SJCRH30 (cell line): ENCODE data around the gene CHCHD4. TPM values are rescaled to one million over a fixed set of nuclear protein-coding genes. Genes with fewer than 3 reads are reported as not detected.
"Not testable (repeated sequence)": the region's sequence is repeated elsewhere in the genome, so short reads cannot be mapped to it uniquely, and the experiment has no call there.

ENCODE experiments used
- DNase-seq, 2 experiments: peaks; one replicate each; pipeline ENCODE4 v3.0.0-alpha.2; 2015 to 2020
- H3K27ac ChIP-seq: fragments of 250-450 bp; sonication (Bioruptor Pico); 2 replicates; pipeline ENCODE4 v1.5.1; 2020; ENCODE audit warnings: mild to moderate bottlenecking, moderate library complexity
- H3K27me3 ChIP-seq: fragments of 250-450 bp; sonication (Bioruptor Pico); 2 replicates; pipeline ENCODE4 v1.5.1; 2020; ENCODE audit warnings: mild to moderate bottlenecking, moderate library complexity
- H3K36me3 ChIP-seq: fragments of 250-450 bp; sonication (Bioruptor Pico); 2 replicates; pipeline ENCODE4 v1.5.1; 2020; ENCODE audit warnings: mild to moderate bottlenecking, moderate library complexity
- H3K4me1 ChIP-seq: fragments of 250-450 bp; sonication (Bioruptor Pico); 2 replicates; pipeline ENCODE4 v1.5.1; 2020; ENCODE audit warnings: mild to moderate bottlenecking, moderate library complexity
- H3K4me3 ChIP-seq: fragments of 250-450 bp; sonication (Bioruptor Pico); 2 replicates; pipeline ENCODE4 v1.5.1; 2020; ENCODE audit warnings: mild to moderate bottlenecking, moderate library complexity
- H3K9me3 ChIP-seq: fragments of 250-450 bp; sonication (Bioruptor Pico); replicated peaks from 2 replicates; pipeline ENCODE4 v1.5.1; 2020; ENCODE audit warnings: mild to moderate bottlenecking, moderate library complexity
- total RNA-seq: library from RNA; depleted of rRNA; stranded (reverse); fragments of >200 nt; shearing (Covaris generic); gene quantifications from 2 replicates; pipeline ENCODE4 v1.2.3, GENCODE V29; 2014; rRNA removed

Gene CHCHD4
- total RNA-seq, 1 experiment from 2014 or later, result 27.0 TPM

DNA sequence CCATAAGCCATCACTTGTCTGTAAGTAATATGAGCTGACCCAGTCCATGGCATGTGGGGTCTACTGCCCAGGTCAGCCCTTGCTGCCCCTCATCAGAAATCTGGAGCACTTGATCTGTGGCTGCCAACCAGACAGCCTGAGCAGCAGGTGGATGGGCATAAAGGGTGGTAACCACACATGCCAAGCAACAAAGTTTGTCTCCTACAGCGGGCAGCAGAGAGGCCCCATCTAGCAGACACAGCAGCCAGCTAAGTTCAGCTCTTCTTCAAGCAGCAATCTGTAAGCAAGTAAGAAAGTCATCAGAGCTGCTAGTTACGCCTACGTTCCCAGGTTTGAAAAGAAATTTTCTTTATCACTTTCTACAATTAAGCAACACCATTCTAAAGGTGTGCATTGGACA lies 27.9 kb downstream of the CHCHD4 start:
- H3K36me3 ChIP-seq, result no peaks in the 10 kb centered on the region
- H3K4me1 ChIP-seq, result no peaks in the 10 kb centered on the region
- no peak overlapping the region for H3K27ac ChIP-seq
- DNase-seq, result no peak
- H3K9me3 ChIP-seq, result no peaks in the 10 kb centered on the region
- H3K4me3 ChIP-seq, result no peak overlapping the region
- H3K27me3 ChIP-seq, result no peaks in the 10 kb centered on the region; the same call in 1 of the 2 replicates

DNA sequence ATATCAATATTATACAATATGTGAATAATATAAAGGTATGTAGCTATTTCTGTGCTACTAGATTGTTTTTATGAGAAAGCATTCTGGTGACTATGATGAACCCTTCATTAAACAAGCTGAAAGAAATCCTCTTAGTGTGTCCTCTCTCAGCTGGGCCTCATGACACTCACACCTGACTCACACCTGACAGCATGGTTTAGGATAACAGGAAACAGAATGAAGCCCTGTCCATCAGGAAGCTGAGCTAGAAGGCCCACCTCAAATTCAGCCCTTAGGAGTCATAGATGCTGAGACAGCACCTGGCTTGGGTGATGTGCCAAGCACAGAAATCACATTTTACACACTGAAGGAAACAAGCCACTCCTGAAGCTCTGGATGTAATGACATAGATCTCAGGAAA lies 30.8 kb downstream of the CHCHD4 start:
- H3K4me1 ChIP-seq, result no peaks in the 10 kb centered on the region
- DNase-seq, result no peak
- no peaks in the 10 kb centered on the region for H3K9me3 ChIP-seq
- H3K27me3 ChIP-seq, result no peaks in the 10 kb centered on the region; the same call in 1 of the 2 replicates
- no peak overlapping the region for H3K27ac ChIP-seq
- H3K4me3 ChIP-seq, result no peak overlapping the region
- no peaks in the 10 kb centered on the region for H3K36me3 ChIP-seq

DNA sequence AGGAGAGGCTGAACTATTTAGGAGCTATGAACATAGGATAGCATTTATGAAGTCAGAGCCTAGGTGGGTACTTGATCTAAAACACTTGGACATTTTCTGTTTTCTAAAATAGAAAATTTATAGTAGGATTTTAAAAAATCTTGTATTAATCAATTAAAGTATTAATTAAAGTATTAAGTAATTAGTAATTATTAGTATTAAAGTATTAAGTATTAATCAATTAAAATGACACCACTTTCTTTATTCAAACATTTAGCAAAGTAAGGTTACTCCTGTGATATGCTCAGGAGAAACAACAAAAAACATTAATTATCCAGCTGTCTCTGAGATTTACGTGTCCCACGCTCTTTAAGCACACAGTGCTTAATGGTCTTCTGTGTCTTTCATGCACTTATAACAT lies 32.2 kb downstream of the CHCHD4 start:
- DNase-seq, result no peak
- Histone ChIP-seq H3K27me3 (no peaks in the 10 kb centered on the region; the same call in 1 of the 2 replicates), H3K9me3 (0 out of 2 replicates have a peak, but pooled peaks cover 3% of the 10 kb centered on the region), H3K27ac (no peak overlapping the region), H3K36me3 (no peaks in the 10 kb centered on the region), H3K4me1 (no peaks in the 10 kb centered on the region), H3K4me3 (no peak overlapping the region)

- H3K4me1 ChIP-seq, H3K4me3 ChIP-seq, H3K9me3 ChIP-seq, H3K27ac ChIP-seq, DNase-seq, H3K36me3 ChIP-seq, H3K27me3 ChIP-seq: not testable (repeated sequence)
These were observed 32.7 kb downstream of the CHCHD4 start for GRCh38 chr3:14091959-14092358.

GRCh38 chr3:14087461-14087860 lies 37.2 kb downstream of the CHCHD4 start:
- not testable (repeated sequence) for H3K4me3 ChIP-seq, H3K4me1 ChIP-seq, H3K9me3 ChIP-seq, H3K27ac ChIP-seq, H3K27me3 ChIP-seq, DNase-seq, H3K36me3 ChIP-seq

GRCh38 chr3:14082108-14082657 lies 42.5 kb downstream of the CHCHD4 start:
- Histone ChIP-seq H3K4me3 (no peak overlapping the region), H3K9me3 (peaks cover 4% of the 10 kb centered on the region; the same call in 1 of the 2 replicates), H3K4me1 (no peaks in the 10 kb centered on the region), H3K36me3 (no peaks in the 10 kb centered on the region), H3K27me3 (peaks cover 6% of the 10 kb centered on the region; the same call in 1 of the 2 replicates), H3K27ac (no peak overlapping the region)
- no peak for DNase-seq

GRCh38 chr3:14077310-14077709 lies 47.4 kb downstream of the CHCHD4 start:
- no peak overlapping the region for H3K4me3 ChIP-seq
- no peaks in the 10 kb centered on the region for H3K36me3 ChIP-seq
- H3K4me1 ChIP-seq, result no peaks in the 10 kb centered on the region
- H3K27me3 ChIP-seq, result no peaks in the 10 kb centered on the region
- peaks cover 4% of the 10 kb centered on the region; the same call in 1 of the 2 replicates for H3K9me3 ChIP-seq
- DNase-seq, result no peak
- H3K27ac ChIP-seq, result no peak overlapping the region

GRCh38 chr3:14075233-14075632 lies 49.4 kb downstream of the CHCHD4 start:
- DNase-seq, H3K9me3 ChIP-seq: not testable (repeated sequence)

GRCh38 chr3:14064910-14065309 lies 59.8 kb downstream of the CHCHD4 start:
- Histone ChIP-seq H3K4me1 (no peaks in the 10 kb centered on the region), H3K9me3 (0 out of 2 replicates have a peak, but pooled peaks cover 2% of the 10 kb centered on the region), H3K27me3 (no peaks in the 10 kb centered on the region), H3K4me3 (no peak overlapping the region), H3K36me3 (no peaks in the 10 kb centered on the region), H3K27ac (no peak overlapping the region)
- DNase-seq, result no peak

More at GRCh38 chr3:14075233-14075632, 49.4 kb downstream of the CHCHD4 start:
- H3K27ac ChIP-seq, H3K4me1 ChIP-seq, H3K36me3 ChIP-seq, H3K27me3 ChIP-seq, H3K4me3 ChIP-seq: not testable (repeated sequence)

DNA sequence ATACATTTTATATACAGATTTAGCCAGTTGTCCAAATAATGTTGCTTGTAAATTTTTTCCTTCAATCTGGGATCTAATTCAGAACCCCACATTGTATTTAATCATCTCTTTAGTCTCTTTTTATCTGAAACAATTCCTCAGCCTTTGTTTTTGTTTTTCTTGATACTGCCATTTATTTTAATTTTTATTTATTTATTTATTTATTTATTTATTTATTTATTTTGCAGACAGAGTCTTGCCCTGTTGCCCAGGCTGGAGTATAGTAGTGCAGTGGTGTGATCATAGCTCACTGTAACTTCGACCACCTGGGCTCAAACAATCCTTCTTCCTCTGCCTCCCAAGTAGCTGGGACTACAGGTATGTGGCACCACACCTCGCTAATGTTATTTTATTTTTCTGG lies 61.5 kb downstream of the CHCHD4 start:
- H3K36me3 ChIP-seq, result no peaks in the 10 kb centered on the region

More for the DNA sequence above, 61.5 kb downstream of the CHCHD4 start:
- no peaks in the 10 kb centered on the region for H3K4me1 ChIP-seq
- H3K9me3 ChIP-seq, result 0 out of 2 replicates have a peak, but pooled peaks cover 2% of the 10 kb centered on the region
- no peak overlapping the region for H3K27ac ChIP-seq
- no peaks in the 10 kb centered on the region for H3K27me3 ChIP-seq
- DNase-seq, result no peak
- H3K4me3 ChIP-seq, result no peak overlapping the region

Other genes starting within 250 kb of the CHCHD4 start
- not detected in 2 replicates for gene WNT7A, start 244.8 kb downstream of the CHCHD4 start, total RNA-seq
- gene TMEM43, start 182 bp upstream of the CHCHD4 start, total RNA-seq, result 66.4 and 68.7 TPM in 2 replicates
- 16.3 and 21.0 TPM in 2 replicates for gene XPC, start 53.7 kb upstream of the CHCHD4 start, total RNA-seq
- 26.9 and 27.5 TPM in 2 replicates for gene LSM3, start 53.9 kb upstream of the CHCHD4 start, total RNA-seq